Ishikawa (cell line): ENCODE results near the gene ARID1B.

Source experiments
- CEBPB ChIP-seq: IDR thresholded peaks from 2 replicates; pipeline ENCODE4 v1.6.1; 2012
- CREB1 ChIP-seq: IDR thresholded peaks from 2 replicates; pipeline ENCODE4 v1.6.1; 2012; ENCODE audit warnings: low read depth
- EGR1 ChIP-seq: IDR thresholded peaks from 2 replicates; pipeline ENCODE4 v1.6.1; 2012
- EP300 ChIP-seq: IDR thresholded peaks from 2 replicates; pipeline ENCODE4 v1.6.1; 2012; ENCODE audit warnings: borderline replicate concordance
- FOXM1 ChIP-seq: IDR thresholded peaks from 2 replicates; pipeline ENCODE4 v1.6.1; 2012; ENCODE audit warnings: low read depth, borderline replicate concordance
- MAX ChIP-seq: IDR thresholded peaks from 2 replicates; pipeline ENCODE4 v1.6.1; 2012
- NFIC ChIP-seq: IDR thresholded peaks from 2 replicates; pipeline ENCODE4 v1.6.1; 2012
- RAD21 ChIP-seq: IDR thresholded peaks from 2 replicates; pipeline ENCODE4 v1.6.1; 2012; ENCODE audit warnings: low read depth
- TAF1 ChIP-seq: IDR thresholded peaks from 2 replicates; pipeline ENCODE4 v1.6.1; 2012; ENCODE audit warnings: low read depth, mild to moderate bottlenecking
- TCF12 ChIP-seq: IDR thresholded peaks from 2 replicates; pipeline ENCODE4 v1.6.1; 2012; ENCODE audit warnings: low read depth
- TEAD4 ChIP-seq: IDR thresholded peaks from 2 replicates; pipeline ENCODE4 v1.6.1; 2012
- YY1 ChIP-seq: IDR thresholded peaks from 2 replicates; pipeline ENCODE4 v1.6.1; 2012; ENCODE audit warnings: low read depth
- ZBTB7A ChIP-seq: IDR thresholded peaks from 2 replicates; pipeline ENCODE4 v1.6.1; 2012; ENCODE audit warnings: low read depth
- TF ChIP-seq, protein P1 (sequence below): IDR thresholded peaks from 2 replicates; pipeline ENCODE4 v1.6.1; 2012
- TF ChIP-seq, protein P2 (sequence below): IDR thresholded peaks from 2 replicates; pipeline ENCODE4 v1.6.1; 2012; ENCODE audit warnings: low read depth, mild to moderate bottlenecking

ARID1B gene

GRCh38 chr6:157083343-157083742 lies 306.2 kb downstream of the ARID1B start:
- TF ChIP-seq TCF12 (no peak), MAX (no peak), EP300 (no peak), ZBTB7A (no peak), NFIC (no peak), FOXM1 (no peak), RAD21 (no peak), EGR1 (no peak), YY1 (no peak), CREB1 (no peak), TEAD4 (no peak), CEBPB (no peak), TAF1 (no peak)
- TF ChIP-seq, protein P1, sequence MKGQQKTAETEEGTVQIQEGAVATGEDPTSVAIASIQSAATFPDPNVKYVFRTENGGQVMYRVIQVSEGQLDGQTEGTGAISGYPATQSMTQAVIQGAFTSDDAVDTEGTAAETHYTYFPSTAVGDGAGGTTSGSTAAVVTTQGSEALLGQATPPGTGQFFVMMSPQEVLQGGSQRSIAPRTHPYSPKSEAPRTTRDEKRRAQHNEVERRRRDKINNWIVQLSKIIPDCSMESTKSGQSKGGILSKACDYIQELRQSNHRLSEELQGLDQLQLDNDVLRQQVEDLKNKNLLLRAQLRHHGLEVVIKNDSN: no peak
- TF ChIP-seq, protein P2, sequence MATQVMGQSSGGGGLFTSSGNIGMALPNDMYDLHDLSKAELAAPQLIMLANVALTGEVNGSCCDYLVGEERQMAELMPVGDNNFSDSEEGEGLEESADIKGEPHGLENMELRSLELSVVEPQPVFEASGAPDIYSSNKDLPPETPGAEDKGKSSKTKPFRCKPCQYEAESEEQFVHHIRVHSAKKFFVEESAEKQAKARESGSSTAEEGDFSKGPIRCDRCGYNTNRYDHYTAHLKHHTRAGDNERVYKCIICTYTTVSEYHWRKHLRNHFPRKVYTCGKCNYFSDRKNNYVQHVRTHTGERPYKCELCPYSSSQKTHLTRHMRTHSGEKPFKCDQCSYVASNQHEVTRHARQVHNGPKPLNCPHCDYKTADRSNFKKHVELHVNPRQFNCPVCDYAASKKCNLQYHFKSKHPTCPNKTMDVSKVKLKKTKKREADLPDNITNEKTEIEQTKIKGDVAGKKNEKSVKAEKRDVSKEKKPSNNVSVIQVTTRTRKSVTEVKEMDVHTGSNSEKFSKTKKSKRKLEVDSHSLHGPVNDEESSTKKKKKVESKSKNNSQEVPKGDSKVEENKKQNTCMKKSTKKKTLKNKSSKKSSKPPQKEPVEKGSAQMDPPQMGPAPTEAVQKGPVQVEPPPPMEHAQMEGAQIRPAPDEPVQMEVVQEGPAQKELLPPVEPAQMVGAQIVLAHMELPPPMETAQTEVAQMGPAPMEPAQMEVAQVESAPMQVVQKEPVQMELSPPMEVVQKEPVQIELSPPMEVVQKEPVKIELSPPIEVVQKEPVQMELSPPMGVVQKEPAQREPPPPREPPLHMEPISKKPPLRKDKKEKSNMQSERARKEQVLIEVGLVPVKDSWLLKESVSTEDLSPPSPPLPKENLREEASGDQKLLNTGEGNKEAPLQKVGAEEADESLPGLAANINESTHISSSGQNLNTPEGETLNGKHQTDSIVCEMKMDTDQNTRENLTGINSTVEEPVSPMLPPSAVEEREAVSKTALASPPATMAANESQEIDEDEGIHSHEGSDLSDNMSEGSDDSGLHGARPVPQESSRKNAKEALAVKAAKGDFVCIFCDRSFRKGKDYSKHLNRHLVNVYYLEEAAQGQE: no peak

DNA sequence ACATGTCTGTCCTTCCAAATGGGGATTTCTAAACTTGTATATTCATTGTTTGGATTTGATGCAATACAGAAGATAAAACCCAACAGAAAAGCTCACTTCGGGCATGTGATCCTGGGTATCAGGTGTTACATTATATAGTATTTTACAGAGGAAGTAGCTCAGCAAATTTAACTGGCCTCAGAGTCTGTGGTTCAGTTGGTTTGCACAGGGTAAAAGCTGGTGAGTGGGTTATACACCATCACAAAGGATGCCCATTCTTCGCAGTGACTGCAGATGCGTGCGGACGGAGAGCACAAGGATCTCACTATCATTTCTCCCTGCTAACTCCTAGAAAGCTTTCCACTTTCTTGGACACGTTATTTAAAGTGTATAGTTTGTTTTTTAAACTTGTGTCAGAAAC lies 309.5 kb downstream of the ARID1B start:
- TF ChIP-seq CREB1 (no peak), TCF12 (no peak), FOXM1 (no peak), CEBPB (no peak), TAF1 (no peak), YY1 (no peak), MAX (no peak), ZBTB7A (no peak), NFIC (no peak), RAD21 (no peak), TEAD4 (no peak), EP300 (no peak), EGR1 (no peak)
- TF ChIP-seq, protein P2: no peak
- TF ChIP-seq, protein P1: no peak

DNA sequence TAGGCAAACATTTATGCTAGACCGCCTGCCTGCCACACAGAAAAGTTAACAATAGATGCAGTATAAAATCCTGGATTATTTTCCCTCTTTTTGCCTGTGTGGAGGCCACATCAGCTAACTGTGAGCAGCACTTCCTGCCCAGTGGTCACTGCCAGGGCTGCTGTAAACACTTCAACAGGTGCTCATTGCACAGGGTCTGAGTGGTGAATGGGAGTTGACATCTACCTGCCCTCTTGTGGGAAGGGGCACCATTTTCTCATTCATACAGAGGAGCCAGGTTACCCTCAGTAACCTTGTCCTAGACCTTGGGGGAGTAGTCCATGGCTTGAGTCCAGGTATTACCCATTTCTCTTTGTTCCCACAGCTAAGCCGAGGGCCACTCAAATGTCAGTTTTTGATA lies 310.8 kb downstream of the ARID1B start:
- TF ChIP-seq TAF1 (no peak), CEBPB (no peak), FOXM1 (no peak), TEAD4 (no peak), TCF12 (no peak), YY1 (no peak), MAX (no peak), EGR1 (no peak), RAD21 (no peak), NFIC (no peak), ZBTB7A (no peak), CREB1 (no peak), EP300 (no peak)
- TF ChIP-seq, protein P1: no peak
- TF ChIP-seq, protein P2: no peak

DNA sequence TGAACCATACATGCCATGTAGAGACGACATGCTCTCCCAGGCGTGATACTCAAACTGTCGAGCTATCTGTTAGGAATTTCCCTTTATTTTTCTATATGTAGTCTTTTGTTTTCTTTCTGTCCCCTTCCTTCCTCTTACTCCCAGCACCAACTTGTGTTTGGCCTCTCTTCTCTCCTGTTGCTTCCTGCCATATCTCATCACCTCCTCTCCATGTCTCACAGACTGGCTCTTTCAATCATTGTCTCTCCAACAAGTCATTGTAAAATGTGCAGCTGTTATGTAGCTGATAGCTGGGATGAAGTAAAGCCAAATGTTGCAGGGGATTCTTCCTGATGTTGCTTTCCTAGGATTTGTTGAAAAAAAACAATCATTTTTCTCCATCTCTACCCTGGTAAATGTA lies 311.7 kb downstream of the ARID1B start:
- TF ChIP-seq TAF1 (no peak), FOXM1 (no peak), TCF12 (no peak), EGR1 (no peak), MAX (no peak), YY1 (no peak), EP300 (no peak)
- TF ChIP-seq, protein P1: no peak
